HepG2 (cell line): ENCODE measurements around the gene UBTF. TPM values are rescaled to one million over a fixed set of nuclear protein-coding genes. Genes with fewer than 3 reads are reported as not detected.
A peak's percentile ranks its signal among the peaks of the same experiment; 100 is the strongest.

Source experiments
- ATF7 ChIP-seq, 2 experiments: fragments of 450-650 bp in 1 of 2; sonication (generic) in 1 of 2; formaldehyde crosslinking in 1 of 2; IDR thresholded peaks; 2 replicates each; pipeline versions ENCODE4 v1.4.0 to v1.6.1; 2016 to 2020; ENCODE audit warnings: antibody characterized with exemption in 1 of 2, mild to moderate bottlenecking in 1 of 2, missing genetic modification reagents in 1 of 2
- CBX1 ChIP-seq: IDR thresholded peaks from one replicate; pipeline ENCODE4 v1.6.1; 2016; ENCODE audit warnings: antibody characterized with exemption, low read depth
- CBX5 ChIP-seq: sonication (generic); formaldehyde crosslinking; IDR thresholded peaks from 2 replicates; pipeline ENCODE4 v1.4.0; 2020; ENCODE audit warnings: missing genetic modification reagents, borderline replicate concordance
- DR1 ChIP-seq: sonication (generic); formaldehyde crosslinking; IDR thresholded peaks from 2 replicates; pipeline ENCODE4 v1.8.0; 2021; ENCODE audit warnings: mild to moderate bottlenecking, missing genetic modification reagents, inconsistent platforms
- EEA1 ChIP-seq: sonication (generic); formaldehyde crosslinking; IDR thresholded peaks from 2 replicates; pipeline ENCODE4 v1.5.1; 2020; ENCODE audit warnings: mild to moderate bottlenecking, missing genetic modification reagents, borderline replicate concordance
- MTA3 ChIP-seq: sonication (generic); formaldehyde crosslinking; IDR thresholded peaks from 2 replicates; pipeline ENCODE4 v1.4.0; 2020; ENCODE audit warnings: missing genetic modification reagents
- MXD4 ChIP-seq: IDR thresholded peaks from 2 replicates; pipeline ENCODE4 v1.6.1; 2016; ENCODE audit warnings: mild to moderate bottlenecking, missing biosample characterization, missing genetic modification reagents
- NFRKB ChIP-seq: fragments of 450-650 bp; IDR thresholded peaks from 2 replicates; pipeline ENCODE4 v1.6.1; 2017
- NR3C1 ChIP-seq: sonication (generic); formaldehyde crosslinking; IDR thresholded peaks from 2 replicates; pipeline ENCODE4 v1.4.0; 2020; ENCODE audit warnings: missing genetic modification reagents
- SALL2 ChIP-seq: sonication (generic); formaldehyde crosslinking; IDR thresholded peaks from 2 replicates; pipeline ENCODE4 v1.8.1; 2023; ENCODE audit warnings: mild to moderate bottlenecking, missing genetic modification reagents, inconsistent platforms
- TEAD3 ChIP-seq: optimal IDR thresholded peaks from 2 replicates; pipeline ENCODE3; 2016; ENCODE audit warnings: borderline replicate concordance
- XBP1 ChIP-seq: sonication (generic); formaldehyde crosslinking; IDR thresholded peaks from 2 replicates; pipeline ENCODE4 v1.5.0; 2020; ENCODE audit warnings: missing genetic modification reagents
- ZFAT ChIP-seq: sonication (generic); formaldehyde crosslinking; conservative IDR thresholded peaks from 2 replicates; pipeline ENCODE4 v1.8.1; 2023; ENCODE audit warnings: missing genetic modification reagents, inconsistent platforms
- ZFX ChIP-seq: sonication (generic); formaldehyde crosslinking; IDR thresholded peaks from 2 replicates; pipeline ENCODE4 v1.4.0; 2020; ENCODE audit warnings: mild to moderate bottlenecking, low read depth, missing genetic modification reagents, moderate library complexity
- ZFYVE20 ChIP-seq: sonication (generic); formaldehyde crosslinking; IDR thresholded peaks from 2 replicates; pipeline ENCODE4 v1.8.0; 2023; ENCODE audit warnings: low read depth, mild to moderate bottlenecking, moderate library complexity, missing genetic modification reagents, borderline replicate concordance
- ZNF724P ChIP-seq: sonication (generic); formaldehyde crosslinking; IDR thresholded peaks from 2 replicates; pipeline ENCODE4 v1.8.0; 2022; ENCODE audit warnings: missing genetic modification reagents, borderline replicate concordance
- ZSCAN25 ChIP-seq: sonication (generic); formaldehyde crosslinking; IDR thresholded peaks from 2 replicates; pipeline ENCODE4 v1.8.0; 2022; ENCODE audit warnings: mild to moderate bottlenecking, missing genetic modification reagents
- polyA plus RNA-seq, 8 experiments: library from polyadenylated mRNA; depleted of rRNA in 3 of 8; stranded (reverse) in 7 of 8; unstranded in 1 of 8; fragments of >200 nt; fragmentation: Illumina TruSeq in 4 of 8; extraction: Trizol in 4 of 8; gene quantifications; 2 replicates each; pipeline versions ENCODE4 v1.2.1 to v1.2.3, GENCODE V29; 2011 to 2016; ENCODE audit warnings: low read depth in 4 of 8, missing spikeins in 1 of 8, mixed read lengths in 1 of 8; ENCODE audit not compliant: insufficient read depth in 1 of 8
- total RNA-seq, 5 experiments: library from RNA; depleted of rRNA; stranded (reverse); fragments of >200 nt; fragmentation: Illumina TruSeq; extraction: Trizol; gene quantifications; 2 replicates each; pipeline ENCODE4 v1.2.3, GENCODE V29; 2016; ENCODE audit warnings: low read depth in 1 of 5
- TF ChIP-seq, protein P1 (sequence below): sonication (generic); formaldehyde crosslinking; IDR thresholded peaks from 2 replicates; pipeline ENCODE4 v1.4.0; 2020; ENCODE audit warnings: low read depth, missing genetic modification reagents
- TF ChIP-seq, protein P2 (sequence below): sonication (generic); formaldehyde crosslinking; IDR thresholded peaks from 2 replicates; pipeline ENCODE4 v1.5.0; 2020; ENCODE audit warnings: missing genetic modification reagents
- TF ChIP-seq, protein P3 (sequence below): IDR thresholded peaks from 2 replicates; pipeline ENCODE4 v1.6.1; 2016
- TF ChIP-seq, protein P4 (sequence below): sonication (generic); formaldehyde crosslinking; conservative IDR thresholded peaks from 2 replicates; pipeline ENCODE4 v1.8.0; 2022; ENCODE audit warnings: low read depth, missing genetic modification reagents
- TF ChIP-seq, protein P5 (sequence below): sonication (generic); formaldehyde crosslinking; IDR thresholded peaks from 2 replicates; pipeline ENCODE4 v1.9.0; 2021; ENCODE audit warnings: missing genetic modification reagents, borderline replicate concordance

UBTF gene
- total and polyA plus RNA-seq, 2 of the 13 experiments (the other 11 are each of a cell fraction or from before 2014, with no cell fraction given), result 15.2 to 60.9 TPM

DNA sequence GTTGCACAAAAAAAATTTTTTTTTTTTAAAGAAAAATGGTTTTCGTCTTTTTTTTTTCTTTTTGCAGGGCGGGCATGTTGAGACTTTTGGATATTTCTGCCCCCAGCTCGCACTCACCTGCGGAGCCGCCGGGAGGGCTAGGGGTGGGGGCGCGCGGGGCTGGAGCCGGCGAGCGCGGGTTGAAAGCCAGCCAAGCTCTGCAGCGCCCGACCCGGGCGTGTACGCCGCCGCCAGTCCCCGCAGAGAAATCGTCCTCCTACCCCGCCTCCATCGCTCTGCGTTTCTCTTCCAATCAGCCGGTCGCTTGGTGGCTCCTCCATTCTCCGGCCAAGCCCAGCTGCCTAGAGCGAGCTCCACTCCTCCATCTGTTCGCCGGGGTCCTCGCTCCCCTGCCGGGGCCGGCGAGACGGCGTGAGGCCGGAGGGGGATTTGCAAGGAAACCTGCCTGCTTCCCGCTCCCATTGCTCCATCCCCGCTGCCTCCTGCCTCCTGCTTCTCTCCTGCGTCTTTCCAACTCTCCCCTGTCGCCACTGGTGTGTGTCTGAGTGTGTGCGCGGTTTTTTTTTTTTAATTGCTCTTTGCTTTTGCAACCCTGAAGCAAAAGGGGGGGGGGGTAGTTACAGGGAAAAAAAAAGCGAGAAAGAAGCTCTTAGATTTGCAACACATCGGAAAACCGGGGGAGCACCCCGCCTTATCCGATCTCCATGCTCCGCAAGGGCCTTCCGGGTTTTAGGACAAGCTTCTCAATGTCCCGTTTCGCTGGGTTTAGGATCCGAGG is 1.8 kb upstream of the UBTF start (continued):
- TF ChIP-seq, protein P1, sequence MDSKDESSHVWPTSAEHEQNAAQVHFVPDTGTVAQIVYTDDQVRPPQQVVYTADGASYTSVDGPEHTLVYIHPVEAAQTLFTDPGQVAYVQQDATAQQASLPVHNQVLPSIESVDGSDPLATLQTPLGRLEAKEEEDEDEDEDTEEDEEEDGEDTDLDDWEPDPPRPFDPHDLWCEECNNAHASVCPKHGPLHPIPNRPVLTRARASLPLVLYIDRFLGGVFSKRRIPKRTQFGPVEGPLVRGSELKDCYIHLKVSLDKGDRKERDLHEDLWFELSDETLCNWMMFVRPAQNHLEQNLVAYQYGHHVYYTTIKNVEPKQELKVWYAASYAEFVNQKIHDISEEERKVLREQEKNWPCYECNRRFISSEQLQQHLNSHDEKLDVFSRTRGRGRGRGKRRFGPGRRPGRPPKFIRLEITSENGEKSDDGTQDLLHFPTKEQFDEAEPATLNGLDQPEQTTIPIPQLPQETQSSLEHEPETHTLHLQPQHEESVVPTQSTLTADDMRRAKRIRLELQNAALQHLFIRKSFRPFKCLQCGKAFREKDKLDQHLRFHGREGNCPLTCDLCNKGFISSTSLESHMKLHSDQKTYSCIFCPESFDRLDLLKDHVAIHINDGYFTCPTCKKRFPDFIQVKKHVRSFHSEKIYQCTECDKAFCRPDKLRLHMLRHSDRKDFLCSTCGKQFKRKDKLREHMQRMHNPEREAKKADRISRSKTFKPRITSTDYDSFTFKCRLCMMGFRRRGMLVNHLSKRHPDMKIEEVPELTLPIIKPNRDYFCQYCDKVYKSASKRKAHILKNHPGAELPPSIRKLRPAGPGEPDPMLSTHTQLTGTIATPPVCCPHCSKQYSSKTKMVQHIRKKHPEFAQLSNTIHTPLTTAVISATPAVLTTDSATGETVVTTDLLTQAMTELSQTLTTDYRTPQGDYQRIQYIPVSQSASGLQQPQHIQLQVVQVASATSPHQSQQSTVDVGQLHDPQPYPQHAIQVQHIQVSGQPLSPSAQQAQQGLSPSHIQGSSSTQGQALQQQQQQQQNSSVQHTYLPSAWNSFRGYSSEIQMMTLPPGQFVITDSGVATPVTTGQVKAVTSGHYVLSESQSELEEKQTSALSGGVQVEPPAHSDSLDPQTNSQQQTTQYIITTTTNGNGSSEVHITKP, result no peak; the same call in 1 of the 2 replicates
- TF ChIP-seq ZNF724P (CRISPR knock-in tag) (peak; percentile 40; the same call in 1 of the 2 replicates), DR1 (no peak), NR3C1 (CRISPR knock-in tag) (no peak), TEAD3 (CRISPR knock-in tag) (peak; percentile 29), CBX5 (peak; percentile 23; the same call in 1 of the 2 replicates), ZFAT (no peak), XBP1 (CRISPR knock-in tag) (no peak), MTA3 (CRISPR knock-in tag) (no peak), ZSCAN25 (CRISPR knock-in tag) (peak; percentile 92), ZFYVE20 (CRISPR knock-in tag) (no peak), ZFX (CRISPR knock-in tag) (0 out of 2 replicates have a peak, but pooled peaks have one; percentile 20), SALL2 (CRISPR knock-in tag) (0 out of 2 replicates have a peak, but pooled peaks have one; percentile 44), EEA1 (CRISPR knock-in tag) (no peak), ATF7 (IDR thresholded peaks at IDR 0.05) (no peak), ATF7 (CRISPR knock-in tag; IDR thresholded peaks at IDR 0.05) (no peak; the same call in 1 of the 2 replicates), MXD4 (CRISPR knock-in tag) (no peak; the same call in 1 of the 2 replicates), NFRKB (no peak), CBX1 (no peak)
- TF ChIP-seq, protein P2, sequence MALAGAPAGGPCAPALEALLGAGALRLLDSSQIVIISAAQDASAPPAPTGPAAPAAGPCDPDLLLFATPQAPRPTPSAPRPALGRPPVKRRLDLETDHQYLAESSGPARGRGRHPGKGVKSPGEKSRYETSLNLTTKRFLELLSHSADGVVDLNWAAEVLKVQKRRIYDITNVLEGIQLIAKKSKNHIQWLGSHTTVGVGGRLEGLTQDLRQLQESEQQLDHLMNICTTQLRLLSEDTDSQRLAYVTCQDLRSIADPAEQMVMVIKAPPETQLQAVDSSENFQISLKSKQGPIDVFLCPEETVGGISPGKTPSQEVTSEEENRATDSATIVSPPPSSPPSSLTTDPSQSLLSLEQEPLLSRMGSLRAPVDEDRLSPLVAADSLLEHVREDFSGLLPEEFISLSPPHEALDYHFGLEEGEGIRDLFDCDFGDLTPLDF (CRISPR knock-in tag), result no peak
- TF ChIP-seq, protein P3, sequence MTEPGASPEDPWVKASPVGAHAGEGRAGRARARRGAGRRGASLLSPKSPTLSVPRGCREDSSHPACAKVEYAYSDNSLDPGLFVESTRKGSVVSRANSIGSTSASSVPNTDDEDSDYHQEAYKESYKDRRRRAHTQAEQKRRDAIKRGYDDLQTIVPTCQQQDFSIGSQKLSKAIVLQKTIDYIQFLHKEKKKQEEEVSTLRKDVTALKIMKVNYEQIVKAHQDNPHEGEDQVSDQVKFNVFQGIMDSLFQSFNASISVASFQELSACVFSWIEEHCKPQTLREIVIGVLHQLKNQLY, result no peak
- TF ChIP-seq, protein P4, sequence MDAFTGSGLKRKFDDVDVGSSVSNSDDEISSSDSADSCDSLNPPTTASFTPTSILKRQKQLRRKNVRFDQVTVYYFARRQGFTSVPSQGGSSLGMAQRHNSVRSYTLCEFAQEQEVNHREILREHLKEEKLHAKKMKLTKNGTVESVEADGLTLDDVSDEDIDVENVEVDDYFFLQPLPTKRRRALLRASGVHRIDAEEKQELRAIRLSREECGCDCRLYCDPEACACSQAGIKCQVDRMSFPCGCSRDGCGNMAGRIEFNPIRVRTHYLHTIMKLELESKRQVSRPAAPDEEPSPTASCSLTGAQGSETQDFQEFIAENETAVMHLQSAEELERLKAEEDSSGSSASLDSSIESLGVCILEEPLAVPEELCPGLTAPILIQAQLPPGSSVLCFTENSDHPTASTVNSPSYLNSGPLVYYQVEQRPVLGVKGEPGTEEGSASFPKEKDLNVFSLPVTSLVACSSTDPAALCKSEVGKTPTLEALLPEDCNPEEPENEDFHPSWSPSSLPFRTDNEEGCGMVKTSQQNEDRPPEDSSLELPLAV (CRISPR knock-in tag), result no peak
- TF ChIP-seq, protein P5, sequence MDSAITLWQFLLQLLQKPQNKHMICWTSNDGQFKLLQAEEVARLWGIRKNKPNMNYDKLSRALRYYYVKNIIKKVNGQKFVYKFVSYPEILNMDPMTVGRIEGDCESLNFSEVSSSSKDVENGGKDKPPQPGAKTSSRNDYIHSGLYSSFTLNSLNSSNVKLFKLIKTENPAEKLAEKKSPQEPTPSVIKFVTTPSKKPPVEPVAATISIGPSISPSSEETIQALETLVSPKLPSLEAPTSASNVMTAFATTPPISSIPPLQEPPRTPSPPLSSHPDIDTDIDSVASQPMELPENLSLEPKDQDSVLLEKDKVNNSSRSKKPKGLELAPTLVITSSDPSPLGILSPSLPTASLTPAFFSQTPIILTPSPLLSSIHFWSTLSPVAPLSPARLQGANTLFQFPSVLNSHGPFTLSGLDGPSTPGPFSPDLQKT (CRISPR knock-in tag), result no peak
